Stomach smooth muscle (tissue), 2 donors: Measurements from ENCODE around the gene COL25A1.

Source experiments
- H3K27ac ChIP-seq: one replicate; pipeline ENCODE4 v1.7.0; 2013; ENCODE audit warnings: mild to moderate bottlenecking, low read length, inconsistent platforms
- H3K27me3 ChIP-seq, 2 donors: one replicate each; pipeline ENCODE4 v1.7.0; 2013; ENCODE audit warnings: low read length in 2 of 2; ENCODE audit not compliant: insufficient read depth in 2 of 2, control insufficient read depth in 1 of 2
- H3K36me3 ChIP-seq, 2 donors: one replicate each; pipeline ENCODE4 v1.7.0; 2013; ENCODE audit warnings: low read length in 2 of 2; ENCODE audit not compliant: control insufficient read depth in 2 of 2, insufficient read depth in 2 of 2
- H3K4me1 ChIP-seq: one replicate; pipeline ENCODE4 v1.7.0; 2013; ENCODE audit warnings: low read length; ENCODE audit not compliant: control insufficient read depth, insufficient read depth
- H3K4me3 ChIP-seq, 2 donors: one replicate each; pipeline ENCODE4 v1.7.0; 2013; ENCODE audit warnings: low read length in 2 of 2
- H3K9ac ChIP-seq, 2 donors: one replicate each; pipeline ENCODE4 v1.7.0; 2013; ENCODE audit warnings: low read length in 2 of 2, mild to moderate bottlenecking in 1 of 2
- H3K9me3 ChIP-seq, 2 donors: one replicate each; pipeline ENCODE4 v1.7.0; 2013; ENCODE audit warnings: low read length in 2 of 2; ENCODE audit not compliant: control insufficient read depth in 2 of 2
- donor health status: healthy.
- donor health status: Pancreatic carcinoma.

Gene COL25A1

GRCh38 chr4:108846568-108846967 is 455.9 kb downstream of the COL25A1 start:
- no peaks in the 10 kb centered on the region for H3K27me3 ChIP-seq
- H3K4me1 ChIP-seq: no peaks in the 10 kb centered on the region
- no peak overlapping the region for H3K9ac ChIP-seq
- H3K27ac ChIP-seq: no peak overlapping the region
- H3K4me3 ChIP-seq: no peak overlapping the region
- H3K9me3 ChIP-seq: no peaks in the 10 kb centered on the region
- no peaks in the 10 kb centered on the region for H3K36me3 ChIP-seq

- H3K9me3 ChIP-seq: no peaks in the 10 kb centered on the region
- H3K27ac ChIP-seq: no peak overlapping the region
- H3K4me3 ChIP-seq: no peak overlapping the region
- no peak overlapping the region for H3K9ac ChIP-seq
- H3K36me3 ChIP-seq: no peaks in the 10 kb centered on the region
- H3K4me1 ChIP-seq: no peaks in the 10 kb centered on the region
- no peaks in the 10 kb centered on the region for H3K27me3 ChIP-seq
Observed at GRCh38 chr4:108840426-108840975, 462.0 kb downstream of the COL25A1 start.

- Histone ChIP-seq H3K4me3 (no peak overlapping the region), H3K9me3 (no peaks in the 10 kb centered on the region), H3K9ac (no peak overlapping the region), H3K4me1 (no peaks in the 10 kb centered on the region), H3K36me3 (no peaks in the 10 kb centered on the region), H3K27ac (no peak overlapping the region), H3K27me3 (no peaks in the 10 kb centered on the region)
Observed at GRCh38 chr4:108839333-108839732, 463.1 kb downstream of the COL25A1 start.

DNA sequence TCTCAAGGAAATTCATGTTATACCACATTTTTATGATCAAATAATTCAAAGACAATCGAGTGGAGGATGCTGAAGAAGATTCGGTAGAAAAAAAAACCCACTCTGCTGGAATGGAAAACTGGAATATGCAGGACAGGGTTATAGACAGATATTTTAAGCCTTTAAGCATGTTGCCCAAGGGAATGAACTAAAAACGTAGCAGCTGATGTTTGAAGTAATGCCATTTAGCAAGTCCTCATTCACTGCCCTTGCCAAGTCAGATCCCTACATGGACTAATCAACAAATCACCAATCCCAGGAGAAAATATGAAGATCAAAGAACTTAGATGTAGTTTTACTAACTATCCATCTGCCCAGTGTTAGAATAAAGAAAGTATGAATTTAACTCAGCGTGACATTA is 464.0 kb downstream of the COL25A1 start:
- Histone ChIP-seq H3K36me3 (no peaks in the 10 kb centered on the region), H3K9ac (no peak overlapping the region), H3K27me3 (no peaks in the 10 kb centered on the region), H3K4me1 (no peaks in the 10 kb centered on the region), H3K4me3 (no peak overlapping the region), H3K27ac (no peak overlapping the region), H3K9me3 (no peaks in the 10 kb centered on the region)

GRCh38 chr4:108834835-108835384 is 467.5 kb downstream of the COL25A1 start:
- Histone ChIP-seq H3K9ac (no peak overlapping the region), H3K9me3 (no peaks in the 10 kb centered on the region), H3K36me3 (no peaks in the 10 kb centered on the region), H3K27me3 (no peaks in the 10 kb centered on the region), H3K27ac (no peak overlapping the region), H3K4me3 (no peak overlapping the region), H3K4me1 (no peaks in the 10 kb centered on the region)

DNA sequence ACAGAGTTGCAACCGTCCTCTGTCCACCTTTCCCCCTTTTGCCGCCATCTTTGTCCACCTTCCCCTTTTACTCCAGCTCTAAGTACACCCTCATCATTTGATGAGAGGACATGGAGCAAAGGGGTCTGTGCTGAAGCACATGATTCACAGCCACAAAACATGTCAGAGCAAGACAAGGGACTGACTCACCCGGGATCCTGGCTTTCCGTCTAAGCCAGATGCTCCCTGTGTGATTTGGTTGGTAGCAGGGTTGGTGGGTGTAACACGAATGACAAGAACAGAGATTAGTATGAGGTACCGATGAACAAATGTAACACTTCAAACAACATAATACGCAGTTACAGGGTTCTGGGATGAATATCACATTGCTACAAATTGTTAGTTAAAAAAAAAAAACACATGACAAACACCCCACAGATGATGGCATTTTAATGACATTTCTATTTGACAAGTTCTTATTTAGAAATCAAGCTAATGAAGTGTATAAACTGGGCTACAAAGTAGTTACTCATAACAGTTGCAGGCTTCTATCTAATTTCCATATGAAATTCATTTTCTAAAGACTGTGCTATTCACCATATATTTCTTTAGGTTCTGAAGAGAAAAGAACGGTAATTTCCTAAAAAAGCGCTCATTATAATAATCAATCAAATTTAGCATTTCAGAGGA is 468.2 kb downstream of the COL25A1 start:
- H3K27ac ChIP-seq: no peak overlapping the region
- H3K9me3 ChIP-seq: no peaks in the 10 kb centered on the region
- H3K27me3 ChIP-seq: no peaks in the 10 kb centered on the region
- H3K9ac ChIP-seq: no peak overlapping the region
- H3K4me3 ChIP-seq: no peak overlapping the region
- no peaks in the 10 kb centered on the region for H3K4me1 ChIP-seq
- H3K36me3 ChIP-seq: no peaks in the 10 kb centered on the region

GRCh38 chr4:108833046-108833445 is 469.4 kb downstream of the COL25A1 start:
- no peaks in the 10 kb centered on the region for H3K27me3 ChIP-seq
- no peak overlapping the region for H3K27ac ChIP-seq
- no peak overlapping the region for H3K4me3 ChIP-seq
- H3K9ac ChIP-seq: no peak overlapping the region
- no peaks in the 10 kb centered on the region for H3K36me3 ChIP-seq
- no peaks in the 10 kb centered on the region for H3K4me1 ChIP-seq
- no peaks in the 10 kb centered on the region for H3K9me3 ChIP-seq

DNA sequence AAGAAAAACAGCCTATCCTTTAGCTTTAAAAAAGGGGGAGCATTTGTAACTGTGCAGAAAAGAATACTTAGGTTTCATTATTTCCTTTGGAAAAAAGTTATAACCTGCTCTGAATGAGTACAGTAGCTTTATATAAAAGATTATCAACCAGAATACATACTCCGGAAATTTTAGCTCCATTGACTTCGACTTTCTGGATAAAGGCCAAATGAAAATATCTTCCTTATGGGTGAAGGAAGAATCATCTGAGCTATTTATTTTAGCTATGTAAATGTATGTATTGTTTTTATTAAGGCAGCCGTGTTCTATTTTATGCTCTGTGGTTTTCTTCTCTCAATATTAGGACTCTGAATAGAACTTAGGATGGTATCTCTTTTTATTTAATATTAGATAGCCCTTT is 470.6 kb downstream of the COL25A1 start:
- Histone ChIP-seq H3K4me1 (no peaks in the 10 kb centered on the region), H3K9me3 (no peaks in the 10 kb centered on the region), H3K4me3 (no peak overlapping the region), H3K9ac (no peak overlapping the region), H3K27ac (no peak overlapping the region), H3K27me3 (no peaks in the 10 kb centered on the region), H3K36me3 (no peaks in the 10 kb centered on the region)

DNA sequence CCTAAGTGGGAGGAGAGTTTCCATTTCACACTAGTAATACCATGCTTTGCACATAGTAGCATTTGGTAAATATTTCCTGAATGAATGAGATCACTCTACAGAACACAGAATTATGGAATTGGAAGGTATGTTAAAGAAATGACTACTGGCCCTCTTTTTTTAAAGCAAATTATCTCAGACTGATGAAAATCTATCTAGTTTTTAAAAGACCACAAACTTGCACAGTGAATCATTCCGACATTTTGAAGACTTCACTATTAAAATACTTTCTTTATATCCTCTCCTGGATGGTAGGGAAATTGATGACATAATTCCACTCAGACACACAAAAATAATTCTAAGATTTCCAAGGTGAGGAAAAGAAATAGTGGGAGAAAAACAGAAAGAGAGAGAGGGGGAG is 471.2 kb downstream of the COL25A1 start:
- Histone ChIP-seq H3K4me1 (no peaks in the 10 kb centered on the region), H3K27me3 (no peaks in the 10 kb centered on the region), H3K36me3 (no peaks in the 10 kb centered on the region), H3K9me3 (no peaks in the 10 kb centered on the region), H3K9ac (no peak overlapping the region), H3K4me3 (no peak overlapping the region), H3K27ac (no peak overlapping the region)

DNA sequence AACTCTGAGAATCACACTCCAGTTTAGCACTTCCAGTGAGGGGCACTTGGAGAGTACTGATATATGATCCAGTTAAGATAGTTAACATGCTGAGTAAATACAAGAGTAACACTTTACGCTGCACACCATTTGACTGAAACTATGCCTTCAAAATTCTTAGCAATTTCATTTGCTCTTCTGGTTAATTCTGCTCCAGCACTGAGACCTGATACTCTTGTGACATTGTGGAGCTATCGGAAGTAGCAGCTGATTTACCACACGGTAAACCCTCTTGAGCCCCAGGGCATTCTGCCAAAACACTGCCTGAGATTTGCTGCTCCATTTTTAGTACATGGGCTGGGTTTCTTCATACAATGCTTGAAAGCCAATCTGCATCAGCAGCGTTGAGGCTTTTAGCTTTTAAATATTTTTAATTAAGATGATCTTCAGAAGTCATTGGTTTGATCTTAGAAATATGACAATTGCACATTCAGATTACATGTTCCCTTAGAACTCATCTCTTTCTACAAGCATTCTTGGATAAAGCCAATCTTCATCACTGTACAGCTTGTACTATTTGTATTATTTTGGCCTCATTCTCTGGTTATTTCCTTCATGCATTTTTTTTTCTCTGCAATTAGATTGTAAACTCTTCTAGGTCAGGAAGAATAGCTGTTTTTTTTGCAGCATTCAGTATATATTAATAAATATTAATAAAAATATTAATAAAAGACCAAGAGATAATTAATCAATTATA is 471.8 kb downstream of the COL25A1 start:
- Histone ChIP-seq H3K36me3 (no peaks in the 10 kb centered on the region), H3K9me3 (no peaks in the 10 kb centered on the region), H3K27ac (no peak overlapping the region), H3K9ac (no peak overlapping the region), H3K27me3 (no peaks in the 10 kb centered on the region), H3K4me3 (peak overlapping the region in 1 of 2 donors; percentile 36), H3K4me1 (no peaks in the 10 kb centered on the region)
